H1 (cell line): ENCODE data around the gene KLK1.

Experiments used
- BCL11A ChIP-seq, 2 experiments: IDR thresholded peaks; one replicate each; pipeline ENCODE4 v1.6.1; 2011; ENCODE audit warnings: low read depth in 2 of 2, low read length in 2 of 2, mild to moderate bottlenecking in 2 of 2
- CTCF ChIP-seq, 3 experiments: IDR thresholded peaks; 1 replicate in 2 of 3; 2 replicates in 1 of 3; pipeline versions ENCODE4 v1.5.1 to v1.6.1; 2011; ENCODE audit warnings: low read length in 3 of 3, mild to moderate bottlenecking in 3 of 3, inconsistent platforms in 2 of 3, low read depth in 1 of 3, moderate library complexity in 1 of 3; ENCODE audit not compliant: insufficient read depth in 1 of 3; ENCODE audit errors: control extremely low read depth in 1 of 3
- EGR1 ChIP-seq: IDR thresholded peaks from 2 replicates; pipeline ENCODE4 v1.6.1; 2011; ENCODE audit warnings: low read depth, low read length, borderline replicate concordance
- EP300 ChIP-seq, 2 experiments: IDR thresholded peaks; 1 replicate in 1 of 2; 2 replicates in 1 of 2; pipeline ENCODE4 v1.6.1; 2011 to 2012; ENCODE audit warnings: low read depth in 2 of 2, low read length in 2 of 2, mild to moderate bottlenecking in 2 of 2, borderline replicate concordance in 1 of 2, inconsistent platforms in 1 of 2, moderate library complexity in 1 of 2
- EZH2 ChIP-seq: fragments of 200-600 bp; sonication (generic); IDR thresholded peaks from 2 replicates; pipeline ENCODE4 v1.7.1; 2012; ENCODE audit warnings: low read depth, mild to moderate bottlenecking, moderate library complexity, low read length, inconsistent platforms; ENCODE audit not compliant: severe bottlenecking
- JUND ChIP-seq: IDR thresholded peaks from 2 replicates; pipeline ENCODE4 v1.6.1; 2011; ENCODE audit warnings: mild to moderate bottlenecking, improper control_type of control experiment, low read length
- KDM1A ChIP-seq: fragments of 200-600, 300-600 bp; sonication (generic); IDR thresholded peaks from 2 replicates; pipeline ENCODE4 v1.7.1; 2016; ENCODE audit warnings: mild to moderate bottlenecking, low read length, borderline replicate concordance
- KDM5A ChIP-seq: fragments of 200-600 bp; IDR thresholded peaks from 2 replicates; pipeline ENCODE4 v1.7.1; 2012; ENCODE audit warnings: mild to moderate bottlenecking, low read length, inconsistent platforms, mixed read lengths
- NRF1 ChIP-seq: IDR thresholded peaks from 2 replicates; pipeline ENCODE4 v1.6.1; 2011; ENCODE audit warnings: mild to moderate bottlenecking, low read depth, low read length, improper control_type of control experiment
- POLR2AphosphoS5 ChIP-seq: IDR thresholded peaks from 2 replicates; pipeline ENCODE4 v1.6.1; 2011; ENCODE audit warnings: low read depth, low read length
- RAD21 ChIP-seq, 2 experiments: IDR thresholded peaks in 1 of 2; conservative IDR thresholded peaks in 1 of 2; 2 replicates each; pipeline ENCODE4 v1.6.1; 2011; ENCODE audit warnings: low read depth in 2 of 2, low read length in 2 of 2, improper control_type of control experiment in 1 of 2, inconsistent platforms in 1 of 2, mild to moderate bottlenecking in 1 of 2, moderate library complexity in 1 of 2
- RBBP5 ChIP-seq: IDR thresholded peaks from 2 replicates; pipeline ENCODE4 v1.7.1; 2012; ENCODE audit warnings: low read depth, mild to moderate bottlenecking, inconsistent platforms, low read length, moderate library complexity, borderline replicate concordance
- TAF1 ChIP-seq: IDR thresholded peaks from 2 replicates; pipeline ENCODE4 v1.6.1; 2011; ENCODE audit warnings: mild to moderate bottlenecking, low read depth, low read length

DNA sequence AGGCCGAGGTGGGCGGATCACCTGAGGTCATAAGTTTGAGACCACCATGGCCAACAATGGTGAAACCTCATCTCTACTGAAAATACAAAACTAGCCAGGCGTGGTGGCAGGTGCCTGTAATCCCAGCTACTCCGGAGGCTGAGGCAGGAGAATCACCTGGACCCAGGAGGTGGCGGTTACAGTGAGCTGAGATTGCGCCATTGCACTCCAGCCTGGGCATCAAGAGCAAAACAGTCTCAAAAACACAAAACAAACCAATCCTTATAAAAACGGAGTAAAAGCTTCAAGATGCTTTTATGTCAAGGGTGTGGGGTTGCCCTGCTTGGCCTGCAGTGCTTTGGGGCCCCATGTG, 26.2 kb downstream of the KLK1 start:
- TF ChIP-seq CTCF (IDR thresholded peaks at IDR 0.05; ENCODE audit: control extremely low read depth in 1 of 3, insufficient read depth in 1 of 3, low read depth in 1 of 3, low read length in 3 of 3) (no peak), RBBP5 (no peak), EP300 (IDR thresholded peaks at IDR 0.05; ENCODE audit: borderline replicate concordance in 1 of 2, low read depth in 2 of 2, low read length in 2 of 2) (no peak), BCL11A (IDR thresholded peaks at IDR 0.05; ENCODE audit: low read depth in 2 of 2, low read length in 2 of 2) (no peak), NRF1 (no peak), EZH2 (no peak), EGR1 (no peak), RAD21 (IDR thresholded peaks at IDR 0.05 in 1 of 2, conservative IDR thresholded peaks at IDR 0.05 in 1 of 2; ENCODE audit: low read depth in 2 of 2, low read length in 2 of 2) (no peak), JUND (no peak), POLR2AphosphoS5 (no peak), KDM1A (no peak), TAF1 (no peak), KDM5A (no peak)
